Esophagus squamous epithelium (tissue), 4 donors: ENCODE data around the gene KRTAP16-1.

Experiments used
- POLR2A ChIP-seq, 4 donors: fragments of 450-650 bp; IDR thresholded peaks; one replicate each; pipeline ENCODE4 v1.6.1; 2017; ENCODE audit warnings: antibody characterized with exemption in 4 of 4, mild to moderate bottlenecking in 4 of 4, moderate library complexity in 3 of 4
- TF ChIP-seq, protein P1 (sequence below), 6 experiments: fragments of 450-650 bp in 4 of 6; fragments of 200-600 bp in 2 of 6; sonication (generic) in 2 of 6; IDR thresholded peaks; one replicate each; pipeline ENCODE4 v1.5.1; 2016 to 2019; ENCODE audit warnings: antibody characterized with exemption in 6 of 6, mild to moderate bottlenecking in 4 of 6, moderate library complexity in 4 of 6

DNA sequence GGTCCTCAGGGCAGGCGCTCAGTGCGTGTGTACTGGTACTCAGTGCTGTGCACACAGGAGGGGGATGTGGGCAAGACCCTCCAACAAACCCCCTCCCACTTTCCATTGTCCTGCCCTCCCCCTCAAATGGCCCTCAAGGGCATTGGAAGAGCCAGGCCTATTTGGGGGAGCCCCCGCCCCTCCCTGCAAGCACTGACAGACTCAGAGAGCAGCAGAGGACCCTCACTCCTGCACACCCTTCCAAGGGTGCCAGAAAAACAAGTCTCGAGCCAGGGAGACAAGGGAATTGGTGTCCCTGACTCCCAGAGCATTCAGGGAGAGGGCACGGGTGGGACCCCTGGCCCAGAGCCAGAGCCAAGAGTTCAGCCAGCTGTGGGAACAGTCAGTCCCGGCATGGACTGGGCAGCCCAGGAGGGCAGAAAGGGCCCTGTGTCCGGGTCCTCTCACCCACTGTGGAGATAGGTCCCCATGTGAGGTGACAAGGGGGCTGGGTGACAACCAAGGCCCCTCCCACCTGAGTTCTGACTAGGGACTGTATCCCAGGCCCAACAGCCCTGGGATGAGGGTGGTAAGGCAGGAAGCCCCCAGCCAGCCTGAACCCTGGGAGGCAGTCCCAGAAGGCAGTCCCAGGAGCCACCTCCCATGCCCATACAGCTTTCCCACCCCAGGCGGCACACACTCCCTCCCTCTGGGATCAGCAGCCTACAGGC is 18.5 kb upstream of the KRTAP16-1 start:
- TF ChIP-seq, protein P1, sequence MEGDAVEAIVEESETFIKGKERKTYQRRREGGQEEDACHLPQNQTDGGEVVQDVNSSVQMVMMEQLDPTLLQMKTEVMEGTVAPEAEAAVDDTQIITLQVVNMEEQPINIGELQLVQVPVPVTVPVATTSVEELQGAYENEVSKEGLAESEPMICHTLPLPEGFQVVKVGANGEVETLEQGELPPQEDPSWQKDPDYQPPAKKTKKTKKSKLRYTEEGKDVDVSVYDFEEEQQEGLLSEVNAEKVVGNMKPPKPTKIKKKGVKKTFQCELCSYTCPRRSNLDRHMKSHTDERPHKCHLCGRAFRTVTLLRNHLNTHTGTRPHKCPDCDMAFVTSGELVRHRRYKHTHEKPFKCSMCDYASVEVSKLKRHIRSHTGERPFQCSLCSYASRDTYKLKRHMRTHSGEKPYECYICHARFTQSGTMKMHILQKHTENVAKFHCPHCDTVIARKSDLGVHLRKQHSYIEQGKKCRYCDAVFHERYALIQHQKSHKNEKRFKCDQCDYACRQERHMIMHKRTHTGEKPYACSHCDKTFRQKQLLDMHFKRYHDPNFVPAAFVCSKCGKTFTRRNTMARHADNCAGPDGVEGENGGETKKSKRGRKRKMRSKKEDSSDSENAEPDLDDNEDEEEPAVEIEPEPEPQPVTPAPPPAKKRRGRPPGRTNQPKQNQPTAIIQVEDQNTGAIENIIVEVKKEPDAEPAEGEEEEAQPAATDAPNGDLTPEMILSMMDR (IDR thresholded peaks at IDR 0.05) = no peak
- TF ChIP-seq POLR2A (IDR thresholded peaks at IDR 0.05) = no peak
